Peyer's patch (tissue), 4 donors: ENCODE data around the gene PVALEF. TPM values are rescaled to one million over a fixed set of nuclear protein-coding genes. Genes with fewer than 3 reads are reported as not detected.

Experiments
- DNase-seq, 3 donors: peaks; one replicate each; pipeline ENCODE4 v3.0.0-alpha.2; 2017 to 2019
- H3K27ac ChIP-seq, 4 donors: fragments of 200-600 bp; sonication (generic); one replicate each; pipeline ENCODE4 v1.5.1; 2016 to 2019
- H3K27me3 ChIP-seq, 2 donors: fragments of 200-600 bp; sonication (generic); one replicate each; pipeline ENCODE4 v1.5.1; 2019
- H3K36me3 ChIP-seq, 3 donors: fragments of 200-600 bp; sonication (generic); one replicate each; pipeline ENCODE4 v1.5.1; 2016 to 2019
- H3K4me1 ChIP-seq, 4 donors: fragments of 200-600 bp; sonication (generic); one replicate each; pipeline ENCODE4 v1.5.1; 2016 to 2019
- H3K4me3 ChIP-seq, 4 donors: fragments of 200-600 bp; sonication (generic); 1 replicate in 3 of 4; 2 replicates in 1 of 4; pipeline ENCODE4 v1.5.1; 2016 to 2019; ENCODE audit warnings: mild to moderate bottlenecking in 1 of 4
- H3K9me3 ChIP-seq, 4 donors: fragments of 200-600 bp; sonication (generic); one replicate each; pipeline ENCODE4 v1.5.1; 2016 to 2019; ENCODE audit warnings: mild to moderate bottlenecking in 1 of 4
- POLR2A ChIP-seq, 2 donors: fragments of 450-650 bp; IDR thresholded peaks; one replicate each; pipeline ENCODE4 v1.5.1; 2017; ENCODE audit warnings: antibody characterized with exemption in 2 of 2, mild to moderate bottlenecking in 2 of 2, moderate library complexity in 2 of 2
- total RNA-seq, 4 donors: library from RNA; depleted of rRNA; stranded (reverse); fragments of >200 nt; gene quantifications; one replicate each; pipeline ENCODE4 v1.1.0, GENCODE V29; 2016
- TF ChIP-seq, protein P1 (sequence below), 6 experiments: fragments of 450-650 bp in 4 of 6; fragments of 200-600 bp in 2 of 6; sonication (generic) in 1 of 6; IDR thresholded peaks; one replicate each; pipeline ENCODE4 v1.5.1; 2017 to 2019; ENCODE audit warnings: antibody characterized with exemption in 6 of 6, mild to moderate bottlenecking in 3 of 6, moderate library complexity in 1 of 6

The PVALEF gene
- total RNA-seq, 4 donors from 2014 or later = not detected

DNA sequence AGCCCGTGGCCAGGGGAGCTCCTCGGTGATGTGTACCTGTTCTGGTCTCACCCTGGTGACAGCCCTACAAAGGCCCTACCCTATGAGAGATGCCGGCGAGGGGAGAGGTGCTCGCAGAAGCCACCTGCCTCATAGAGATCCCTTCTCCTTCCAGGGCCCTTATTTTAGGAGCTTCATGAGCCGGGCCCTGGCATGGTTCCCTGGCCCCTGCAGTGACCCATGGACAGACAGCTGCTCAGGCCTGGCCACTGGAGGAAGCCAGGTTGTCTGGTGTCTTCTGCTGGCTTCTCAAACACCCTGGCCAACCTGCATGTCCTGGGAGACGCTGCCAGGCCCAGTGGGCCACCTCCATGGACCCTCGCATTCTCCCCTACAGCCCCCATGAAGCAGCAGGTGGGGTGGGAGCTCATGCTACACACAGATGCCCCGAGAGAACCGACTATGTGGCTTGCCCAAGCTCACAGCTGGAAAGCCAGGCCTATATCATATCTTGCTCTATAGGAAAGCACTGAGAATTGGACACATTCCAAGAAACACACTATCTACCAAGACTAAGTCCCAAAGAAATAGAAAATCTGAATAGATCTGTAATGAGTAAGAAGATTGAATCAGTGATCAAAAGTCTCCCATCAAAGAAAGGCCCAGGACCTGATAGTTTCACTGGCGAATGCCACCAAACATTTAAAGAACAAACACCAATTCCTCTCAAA lies 7.9 kb downstream of the PVALEF start:
- H3K4me3 ChIP-seq = no peak overlapping the region
- no peak for TF ChIP-seq POLR2A (IDR thresholded peaks at IDR 0.05)
- TF ChIP-seq, protein P1, sequence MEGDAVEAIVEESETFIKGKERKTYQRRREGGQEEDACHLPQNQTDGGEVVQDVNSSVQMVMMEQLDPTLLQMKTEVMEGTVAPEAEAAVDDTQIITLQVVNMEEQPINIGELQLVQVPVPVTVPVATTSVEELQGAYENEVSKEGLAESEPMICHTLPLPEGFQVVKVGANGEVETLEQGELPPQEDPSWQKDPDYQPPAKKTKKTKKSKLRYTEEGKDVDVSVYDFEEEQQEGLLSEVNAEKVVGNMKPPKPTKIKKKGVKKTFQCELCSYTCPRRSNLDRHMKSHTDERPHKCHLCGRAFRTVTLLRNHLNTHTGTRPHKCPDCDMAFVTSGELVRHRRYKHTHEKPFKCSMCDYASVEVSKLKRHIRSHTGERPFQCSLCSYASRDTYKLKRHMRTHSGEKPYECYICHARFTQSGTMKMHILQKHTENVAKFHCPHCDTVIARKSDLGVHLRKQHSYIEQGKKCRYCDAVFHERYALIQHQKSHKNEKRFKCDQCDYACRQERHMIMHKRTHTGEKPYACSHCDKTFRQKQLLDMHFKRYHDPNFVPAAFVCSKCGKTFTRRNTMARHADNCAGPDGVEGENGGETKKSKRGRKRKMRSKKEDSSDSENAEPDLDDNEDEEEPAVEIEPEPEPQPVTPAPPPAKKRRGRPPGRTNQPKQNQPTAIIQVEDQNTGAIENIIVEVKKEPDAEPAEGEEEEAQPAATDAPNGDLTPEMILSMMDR (IDR thresholded peaks at IDR 0.05) = no peak
- no peaks in the 10 kb centered on the region for H3K9me3 ChIP-seq
- no peak for DNase-seq
- no peaks in the 10 kb centered on the region for H3K36me3 ChIP-seq
- no peak overlapping the region for H3K27ac ChIP-seq
- no peaks in the 10 kb centered on the region for H3K27me3 ChIP-seq
- H3K4me1 ChIP-seq = no peaks in the 10 kb centered on the region

DNA sequence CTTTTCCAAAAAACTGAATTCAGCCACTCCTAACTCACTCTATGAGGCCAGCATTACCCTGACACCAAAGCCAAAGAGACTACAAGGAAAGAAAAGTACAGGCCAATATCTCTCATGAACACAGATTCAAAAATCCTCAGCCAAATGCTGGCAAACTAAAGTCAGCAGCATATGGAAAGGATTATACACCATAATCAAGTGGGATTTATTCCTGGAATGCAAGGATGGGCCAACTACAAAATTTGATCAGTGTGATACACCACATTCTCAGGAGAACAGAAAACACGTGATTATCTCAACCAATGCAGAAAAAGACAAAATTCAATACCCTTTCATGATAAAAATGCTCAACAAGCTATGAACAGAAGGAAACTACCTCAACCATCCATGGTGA lies 8.5 kb downstream of the PVALEF start:
- Histone ChIP-seq H3K27ac (no peak overlapping the region), H3K4me3 (no peak overlapping the region), H3K27me3 (no peaks in the 10 kb centered on the region), H3K4me1 (no peaks in the 10 kb centered on the region), H3K9me3 (no peaks in the 10 kb centered on the region), H3K36me3 (no peaks in the 10 kb centered on the region)
- TF ChIP-seq POLR2A (IDR thresholded peaks at IDR 0.05) = no peak
- TF ChIP-seq, protein P1 (IDR thresholded peaks at IDR 0.05) = no peak
- DNase-seq = no peak

DNA sequence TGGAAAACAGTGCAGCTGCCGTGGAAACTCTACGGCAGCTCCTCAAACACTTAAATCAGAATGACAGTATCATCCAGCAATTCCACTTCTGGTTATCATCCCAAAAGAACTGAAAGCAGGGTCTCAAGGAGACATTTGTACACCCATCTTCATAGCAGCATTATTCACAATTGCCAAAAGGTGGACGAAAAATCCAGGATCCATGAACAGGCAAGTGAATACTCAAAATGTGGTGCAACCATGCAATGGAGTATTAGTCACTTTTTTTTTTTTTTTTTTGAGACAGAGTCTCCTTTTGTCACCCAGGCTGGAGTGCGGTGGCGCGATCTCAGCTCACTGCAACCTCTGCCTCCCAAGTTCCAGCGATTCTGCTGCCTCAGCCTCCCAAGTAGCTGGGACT lies 11.4 kb downstream of the PVALEF start:
- Histone ChIP-seq H3K27me3 (no peaks in the 10 kb centered on the region), H3K4me1 (no peaks in the 10 kb centered on the region), H3K4me3 (no peak overlapping the region), H3K27ac (no peak overlapping the region), H3K36me3 (no peaks in the 10 kb centered on the region), H3K9me3 (no peaks in the 10 kb centered on the region)
- TF ChIP-seq, protein P1 (IDR thresholded peaks at IDR 0.05) = peak in 1 of 6 experiments; percentile 6
- no peak for TF ChIP-seq POLR2A (IDR thresholded peaks at IDR 0.05)
- no peak for DNase-seq

DNA sequence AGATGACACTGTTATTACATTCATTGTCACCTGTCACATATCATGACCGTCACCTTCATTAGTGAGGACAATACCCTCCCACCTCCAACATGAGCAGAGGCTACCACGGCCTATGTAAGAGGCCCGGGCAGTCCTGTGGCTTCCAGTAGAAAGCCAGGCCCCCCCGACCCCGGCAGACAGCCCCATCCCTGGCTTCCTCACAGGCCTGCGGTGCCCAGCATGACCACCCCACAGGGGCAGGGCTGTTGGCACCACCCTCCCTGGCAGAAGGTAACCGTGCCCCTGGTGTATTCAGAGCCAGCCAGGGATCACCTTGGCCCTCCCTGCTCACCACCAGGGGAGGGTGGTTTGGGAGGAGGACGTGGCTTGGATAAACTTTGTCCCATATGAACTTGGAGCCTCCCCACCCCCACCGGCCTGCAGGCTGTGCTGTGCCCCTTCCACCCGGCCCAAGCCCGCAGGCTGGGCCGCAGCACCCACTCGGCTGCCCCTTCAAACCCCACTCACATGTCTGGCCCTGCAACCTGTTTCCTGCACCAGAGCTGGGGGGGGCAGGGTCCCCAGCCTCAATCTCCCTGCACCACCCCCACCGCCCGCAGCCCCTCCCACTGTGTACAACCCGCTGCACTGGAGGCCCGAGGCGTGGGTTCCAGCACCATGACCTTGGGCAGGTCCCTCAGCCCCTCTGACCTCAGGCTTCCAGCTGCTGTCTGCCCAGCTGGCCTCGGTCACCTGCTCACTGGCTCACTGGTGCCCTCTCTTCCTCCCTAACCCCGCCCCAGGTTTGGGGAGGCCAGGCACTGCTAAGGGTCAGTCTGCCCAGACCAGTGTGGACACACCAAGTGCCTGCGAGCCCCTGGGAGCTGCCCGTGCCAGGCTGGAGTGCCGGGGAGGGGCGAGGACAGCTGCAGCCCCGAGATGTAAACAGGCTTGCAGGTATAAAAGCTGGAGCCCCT lies 13.1 kb downstream of the PVALEF start:
- Histone ChIP-seq H3K27me3 (no peaks in the 10 kb centered on the region), H3K36me3 (no peaks in the 10 kb centered on the region), H3K27ac (no peak overlapping the region), H3K9me3 (no peaks in the 10 kb centered on the region), H3K4me3 (no peak overlapping the region), H3K4me1 (no peaks in the 10 kb centered on the region)
- no peak for DNase-seq
- TF ChIP-seq, protein P1 (IDR thresholded peaks at IDR 0.05) = no peak
- TF ChIP-seq POLR2A (IDR thresholded peaks at IDR 0.05) = no peak

DNA sequence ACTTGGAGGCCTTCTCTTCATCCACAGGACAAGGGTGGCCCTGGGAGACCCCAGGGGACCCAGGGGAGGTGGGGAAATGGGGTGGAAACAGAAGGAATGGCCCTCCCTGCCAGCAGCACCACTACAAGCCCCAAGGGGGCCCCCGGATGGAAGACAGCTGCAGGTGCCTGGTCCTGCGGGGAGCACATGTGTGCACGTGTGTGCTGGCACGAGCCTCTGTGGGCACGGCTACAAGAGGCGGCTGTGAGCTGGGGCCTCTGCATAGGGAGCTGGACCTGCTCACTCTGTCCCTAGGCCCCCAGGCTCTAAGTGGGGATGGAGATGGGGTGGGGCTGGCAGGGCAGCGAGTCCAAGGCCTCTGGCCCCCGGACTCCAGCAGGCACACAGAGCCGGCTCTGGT lies 13.9 kb downstream of the PVALEF start:
- TF ChIP-seq POLR2A (IDR thresholded peaks at IDR 0.05) = no peak
- TF ChIP-seq, protein P1 (IDR thresholded peaks at IDR 0.05) = no peak
- Histone ChIP-seq H3K4me1 (no peaks in the 10 kb centered on the region), H3K27me3 (no peaks in the 10 kb centered on the region), H3K27ac (no peak overlapping the region), H3K9me3 (no peaks in the 10 kb centered on the region), H3K4me3 (no peak overlapping the region), H3K36me3 (no peaks in the 10 kb centered on the region)
- DNase-seq = no peak
